A549 treated with dexamethasone at 1 μM for 4 hours (cell line): ENCODE data around the gene TSSK3. TPM values are rescaled to one million over a fixed set of nuclear protein-coding genes. Genes with fewer than 3 reads are reported as not detected.

Experiments
- total RNA-seq: library from RNA; stranded (reverse); fragments of 200-300 nt; extraction: Qiagen RNA extraction; gene quantifications from 5 replicates; pipeline ENCODE4 v1.2.3, GENCODE V29; 2022

The TSSK3 gene
- 0.13 to 0.18 TPM (median 0.15 TPM) in 3 of 5 replicates, not detected in the others for total RNA-seq

GRCh38 chr1:32362474-32363313, at the start of gene TSSK3, which contains the start of gene FAM229A:
Gene TSSK3 (plus strand): TSS chr1:32362539. CDS start chr1:32362702, 163 bp downstream.
Gene FAM229A (minus strand): TSS chr1:32362485. CDS start chr1:32362091, 394 bp downstream.

GRCh38 chr1:32335790-32336590, 26.3 kb upstream of the TSSK3 start, which contains the start of gene MARCKSL1:
Gene MARCKSL1 (minus strand): TSS chr1:32336233. CDS start chr1:32336033, 200 bp downstream.

GRCh38 chr1:32394141-32394889, 32.0 kb downstream of the TSSK3 start, which contains the start of gene BSDC1:
Gene BSDC1 (minus strand): TSS chr1:32394441. CDS start chr1:32394414, 27 bp downstream.

Other genes with a start within 250 kb of the TSSK3 start
- 27.1 to 31.1 TPM (median 30.4 TPM) in 5 replicates for gene TXLNA, start 182.9 kb upstream of the TSSK3 start, total RNA-seq
- gene CCDC28B, start 161.9 kb upstream of the TSSK3 start, total RNA-seq, result 0.71 to 1.5 TPM (median 1.3 TPM) in 5 replicates
- gene IQCC, start 156.9 kb upstream of the TSSK3 start, total RNA-seq, result 1.5 to 2.5 TPM (median 1.9 TPM) in 5 replicates
- gene DCDC2B, start 153.4 kb upstream of the TSSK3 start, total RNA-seq, result not detected in 5 replicates
- gene TMEM234, start 140.2 kb upstream of the TSSK3 start, total RNA-seq, result 7.3 to 9.2 TPM (median 8.5 TPM) in 5 replicates
- gene EIF3I, start 140.1 kb upstream of the TSSK3 start, total RNA-seq, result 265 to 288 TPM (median 276 TPM) in 5 replicates
- 0.55 to 0.82 TPM (median 0.63 TPM) in 5 replicates for gene FAM167B, start 115.3 kb upstream of the TSSK3 start, total RNA-seq
- gene LCK, start 111.3 kb upstream of the TSSK3 start, total RNA-seq, result 0.07 to 0.11 TPM (median 0.09 TPM) in 3 of 5 replicates, not detected in the others
- gene HDAC1, start 70.5 kb upstream of the TSSK3 start, total RNA-seq, result 47.9 to 53.4 TPM (median 52.1 TPM) in 5 replicates
- 55.1 to 67.3 TPM (median 65.9 TPM) in 5 replicates for gene MARCKSL1, start 26.3 kb upstream of the TSSK3 start, total RNA-seq
- 1.2 to 3.3 TPM (median 2.6 TPM) in 5 replicates for gene FAM229A, start 54 bp upstream of the TSSK3 start, total RNA-seq
- 17.4 to 21.5 TPM (median 20.1 TPM) in 5 replicates for gene BSDC1, start 31.9 kb downstream of the TSSK3 start, total RNA-seq
- not detected in 5 replicates for gene ZBTB8B, start 102.5 kb downstream of the TSSK3 start, total RNA-seq
- 3.4 to 5.0 TPM (median 4.0 TPM) in 5 replicates for gene ZBTB8A, start 176.9 kb downstream of the TSSK3 start, total RNA-seq